H9 (cell line): ENCODE measurements around the gene PDE3B. TPM values are rescaled to one million over a fixed set of nuclear protein-coding genes. Genes with fewer than 3 reads are reported as not detected.
"Not testable (repeated sequence)": the region's sequence is repeated elsewhere in the genome, so short reads cannot be mapped to it uniquely, and the experiment has no call there.

ENCODE experiments used
- DNase-seq: peaks from one replicate; pipeline ENCODE4 v3.0.0-alpha.2; 2017
- H2AFZ ChIP-seq: one replicate; pipeline ENCODE4 v1.6.1; 2013; ENCODE audit warnings: mild to moderate bottlenecking, low read length, control low read depth, moderate library complexity
- H2AK5ac ChIP-seq: 2 replicates; pipeline ENCODE4 v1.6.1; 2013; ENCODE audit warnings: low read length, control low read depth, mixed read lengths; ENCODE audit not compliant: insufficient read length
- H2BK120ac ChIP-seq: one replicate; pipeline ENCODE4 v1.6.1; 2013; ENCODE audit warnings: low read depth, mild to moderate bottlenecking, low read length, control low read depth, inconsistent platforms; ENCODE audit not compliant: poor library complexity, severe bottlenecking
- H2BK12ac ChIP-seq: 2 replicates; pipeline ENCODE4 v1.6.1; 2013; ENCODE audit warnings: low read length, control low read depth, mixed read lengths, low read depth; ENCODE audit not compliant: insufficient read length
- H2BK15ac ChIP-seq: 2 replicates; pipeline ENCODE4 v1.6.1; 2013; ENCODE audit warnings: low read depth, low read length, control low read depth
- H2BK20ac ChIP-seq: one replicate; pipeline ENCODE4 v1.6.1; 2013; ENCODE audit warnings: low read depth, mild to moderate bottlenecking, low read length, control low read depth, inconsistent platforms; ENCODE audit not compliant: poor library complexity, severe bottlenecking
- H2BK5ac ChIP-seq: 2 replicates; pipeline ENCODE4 v1.6.1; 2013; ENCODE audit warnings: low read length, control low read depth, mixed read lengths; ENCODE audit not compliant: insufficient read length
- H3K14ac ChIP-seq: 2 replicates; pipeline ENCODE4 v1.6.1; 2013; ENCODE audit warnings: low read length, control low read depth; ENCODE audit not compliant: insufficient read depth
- H3K18ac ChIP-seq: 2 replicates; pipeline ENCODE4 v1.6.1; 2013; ENCODE audit warnings: low read depth, mild to moderate bottlenecking, mixed read lengths, low read length, control low read depth; ENCODE audit not compliant: insufficient read length
- H3K23ac ChIP-seq: 2 replicates; pipeline ENCODE4 v1.6.1; 2013; ENCODE audit warnings: low read length, control low read depth, mixed read lengths, low read depth; ENCODE audit not compliant: insufficient read length
- H3K23me2 ChIP-seq: 2 replicates; pipeline ENCODE4 v1.6.1; 2013; ENCODE audit warnings: low read depth, mild to moderate bottlenecking, mixed read lengths, low read length, control low read depth; ENCODE audit not compliant: insufficient read length, poor library complexity, severe bottlenecking
- H3K27ac ChIP-seq: 2 replicates; pipeline ENCODE4 v1.5.1; 2013; ENCODE audit warnings: low read length, control low read depth, mixed read lengths, low read depth; ENCODE audit not compliant: insufficient read length
- H3K27me3 ChIP-seq: 2 replicates; pipeline ENCODE4 v1.6.1; 2013; ENCODE audit warnings: low read length, control low read depth, inconsistent platforms; ENCODE audit not compliant: insufficient read depth
- H3K4ac ChIP-seq: 2 replicates; pipeline ENCODE4 v1.6.1; 2013; ENCODE audit warnings: low read depth, mild to moderate bottlenecking, control low read depth, inconsistent platforms, low read length, moderate library complexity
- H3K4me1 ChIP-seq: 2 replicates; pipeline ENCODE4 v1.6.1; 2013; ENCODE audit warnings: low read length, control low read depth, inconsistent platforms; ENCODE audit not compliant: insufficient read depth
- H3K4me2 ChIP-seq: 2 replicates; pipeline ENCODE4 v1.6.1; 2013; ENCODE audit warnings: low read length, control low read depth, mixed read lengths; ENCODE audit not compliant: insufficient read length, insufficient read depth
- H3K56ac ChIP-seq: 2 replicates; pipeline ENCODE4 v1.6.1; 2013; ENCODE audit warnings: low read depth, mild to moderate bottlenecking, mixed read lengths, low read length, control low read depth; ENCODE audit not compliant: insufficient read length
- H3K79me1 ChIP-seq: 2 replicates; pipeline ENCODE4 v1.6.1; 2013; ENCODE audit warnings: low read depth, mild to moderate bottlenecking, moderate library complexity, low read length, control low read depth, inconsistent platforms; ENCODE audit not compliant: insufficient read depth, poor library complexity, severe bottlenecking
- H3K79me2 ChIP-seq: 2 replicates; pipeline ENCODE4 v1.6.1; 2013; ENCODE audit warnings: low read length, control low read depth, inconsistent platforms; ENCODE audit not compliant: insufficient read depth
- H3K9ac ChIP-seq: 2 replicates; pipeline ENCODE4 v1.6.1; 2013; ENCODE audit warnings: low read length, control low read depth, mixed read lengths; ENCODE audit not compliant: insufficient read length; ENCODE audit errors: extremely low read depth
- H3K9me3 ChIP-seq: one replicate; pipeline ENCODE4 v1.6.1; 2013; ENCODE audit warnings: low read depth, low read length, inconsistent platforms; ENCODE audit not compliant: control insufficient read depth
- H3T11ph ChIP-seq: one replicate; pipeline ENCODE4 v1.6.1; 2013; ENCODE audit warnings: mild to moderate bottlenecking, low read length, control low read depth, inconsistent platforms
- H4K20me1 ChIP-seq: one replicate; pipeline ENCODE4 v1.6.1; 2013; ENCODE audit not compliant: control insufficient read depth, insufficient read length, insufficient read depth
- H4K5ac ChIP-seq: 2 replicates; pipeline ENCODE4 v1.6.1; 2013; ENCODE audit warnings: low read depth, mild to moderate bottlenecking, mixed read lengths, low read length, control low read depth; ENCODE audit not compliant: insufficient read length
- H4K8ac ChIP-seq: replicated peaks from 2 replicates; pipeline ENCODE4 v1.6.1; 2013; ENCODE audit warnings: low read length, control low read depth, mixed read lengths, low read depth; ENCODE audit not compliant: insufficient read length
- H4K91ac ChIP-seq: 2 replicates; pipeline ENCODE4 v1.6.1; 2013; ENCODE audit warnings: low read depth, mild to moderate bottlenecking, moderate library complexity, mixed read lengths, low read length, control low read depth; ENCODE audit not compliant: insufficient read length
- H3K27ac Mint-ChIP-seq, 3 experiments: 2 replicates in 2 of 3; 3 replicates in 1 of 3; pipeline ENCODE4 v1.8.0; 2020 to 2021; ENCODE audit warnings: mixed read lengths in 3 of 3, mild to moderate bottlenecking in 1 of 3, moderate library complexity in 1 of 3
- H3K27me3 Mint-ChIP-seq: 2 replicates; pipeline ENCODE4 v1.8.0; 2021; ENCODE audit warnings: low read depth, mild to moderate bottlenecking, moderate library complexity, mixed read lengths
- H3K36me3 Mint-ChIP-seq, 3 experiments: 2 replicates in 2 of 3; 3 replicates in 1 of 3; pipeline ENCODE4 v1.8.0; 2020 to 2021; ENCODE audit warnings: low read depth in 3 of 3, mixed read lengths in 3 of 3; ENCODE audit not compliant: insufficient read depth in 1 of 3
- H3K4me1 Mint-ChIP-seq, 2 experiments: 2 replicates each; pipeline ENCODE4 v1.8.0; 2020; ENCODE audit warnings: mixed read lengths in 2 of 2
- H3K4me3 Mint-ChIP-seq, 2 experiments: 2 replicates in 1 of 2; 3 replicates in 1 of 2; pipeline ENCODE4 v1.8.0; 2020 to 2021; ENCODE audit warnings: mild to moderate bottlenecking in 2 of 2, mixed read lengths in 2 of 2, moderate library complexity in 1 of 2
- H3K9me3 Mint-ChIP-seq, 2 experiments: 2 replicates in 1 of 2; 3 replicates in 1 of 2; pipeline ENCODE4 v1.8.0; 2020; ENCODE audit warnings: mild to moderate bottlenecking in 2 of 2, mixed read lengths in 2 of 2, moderate library complexity in 1 of 2
- CTCF ChIP-seq: fragments of 200-600 bp; sonication (generic); conservative IDR thresholded peaks from 3 replicates; pipeline ENCODE4 v1.8.0; 2021; ENCODE audit warnings: antibody characterized with exemption, mild to moderate bottlenecking
- WGBS: extraction: QIAGEN DNeasy Blood & Tissue Kit; methylation state at CpG from one replicate; pipeline ENCODE4 v1.1.7; 2013; ENCODE audit warnings: missing lambda C conversion rate, low lambda C conversion rate, mixed read lengths; ENCODE audit not compliant: insufficient read length; ENCODE audit errors: extremely low coverage; 5-methylcytosine and 5-hydroxymethylcytosine counted together
- total RNA-seq: library from RNA; stranded (reverse); gene quantifications from 2 replicates; pipeline ENCODE4 v1.2.1, GENCODE V29; 2021

The PDE3B gene
- total RNA-seq, 1 experiment from 2014 or later: 6.6 TPM

GRCh38 chr11:14793546-14793945 is 149.9 kb downstream of the PDE3B start:
- H4K5ac ChIP-seq: no peak overlapping the region
- Mint-ChIP-seq H3K27ac (no peak overlapping the region), H3K4me1 (peaks cover 9 to 12% of the 10 kb centered on the region in 2 experiments), H3K27me3 (no peaks in the 10 kb centered on the region), H3K4me3 (no peak overlapping the region), H3K36me3 (peaks cover 4 to 8% (median 6%) of the 10 kb centered on the region in 3 experiments; a peak in 6 of 7 replicates), H3K9me3 (peaks cover 4 to 5% of the 10 kb centered on the region in 2 experiments; a peak in 2 of 5 replicates)
- no peaks in the 10 kb centered on the region for H3K9me3 ChIP-seq
- H3K18ac ChIP-seq: no peak overlapping the region
- H4K91ac ChIP-seq: no peak overlapping the region
- DNase-seq: no peak
- H3K9ac ChIP-seq: no peak overlapping the region
- H2BK15ac ChIP-seq: no peak overlapping the region
- H3K4me2 ChIP-seq: no peak overlapping the region
- no peak overlapping the region for H2BK5ac ChIP-seq
- H3T11ph ChIP-seq: no peak overlapping the region
- 0 out of 2 replicates have a peak, but pooled peaks cover 4% of the 10 kb centered on the region for H3K4me1 ChIP-seq
- H4K8ac ChIP-seq: no peak overlapping the region
- no peak overlapping the region for H3K14ac ChIP-seq
- no peaks in the 10 kb centered on the region for H3K23me2 ChIP-seq
- H2BK20ac ChIP-seq: no peak overlapping the region
- H2BK120ac ChIP-seq: no peak overlapping the region
- H2AFZ ChIP-seq: no peak overlapping the region
- H3K27me3 ChIP-seq: no peaks in the 10 kb centered on the region
- H2BK12ac ChIP-seq: no peak overlapping the region
- no CpG with 5 or more reads among the region's 2 CpGs for WGBS
- no peaks in the 10 kb centered on the region for H4K20me1 ChIP-seq
- no peak overlapping the region for H3K4ac ChIP-seq
- no peak overlapping the region for H3K56ac ChIP-seq
- H3K23ac ChIP-seq: no peak overlapping the region
- no peaks in the 10 kb centered on the region for H3K79me2 ChIP-seq
- no peak overlapping the region for H3K27ac ChIP-seq
- no peak for TF ChIP-seq CTCF
- H2AK5ac ChIP-seq: no peak overlapping the region
- H3K79me1 ChIP-seq: no peaks in the 10 kb centered on the region

GRCh38 chr11:14796028-14796427 is 152.4 kb downstream of the PDE3B start:
- not testable (repeated sequence) for H4K20me1 ChIP-seq, H3K4ac ChIP-seq, H3K9ac ChIP-seq, H3K27ac ChIP-seq, H3K27me3 ChIP-seq, H2AFZ ChIP-seq, H2BK12ac ChIP-seq, H2BK120ac ChIP-seq, H3K23me2 ChIP-seq, H3K14ac ChIP-seq, H3K4me3 Mint-ChIP-seq, H3K79me2 ChIP-seq, H3K9me3 Mint-ChIP-seq, H3K4me1 ChIP-seq, H2AK5ac ChIP-seq, H3K18ac ChIP-seq, H3K56ac ChIP-seq, H2BK5ac ChIP-seq, H4K8ac ChIP-seq, H3K23ac ChIP-seq, H2BK15ac ChIP-seq, H3K4me2 ChIP-seq, DNase-seq, H3K9me3 ChIP-seq, H2BK20ac ChIP-seq, H3K27me3 Mint-ChIP-seq, H3T11ph ChIP-seq, H3K36me3 Mint-ChIP-seq, H3K79me1 ChIP-seq, H4K5ac ChIP-seq, H4K91ac ChIP-seq, H3K27ac Mint-ChIP-seq
- peaks cover 12 to 16% of the 10 kb centered on the region in 2 experiments for H3K4me1 Mint-ChIP-seq
- WGBS: no CpG with 5 or more reads among the region's 4 CpGs
